A673 (cell line): ENCODE results near the gene REXO4.

ENCODE experiments used
- EZH2 ChIP-seq: fragments of 200-600 bp; sonication (generic); IDR thresholded peaks from 2 replicates; pipeline ENCODE4 v1.6.1; 2017; ENCODE audit warnings: borderline replicate concordance, low read depth, mild to moderate bottlenecking, mixed read lengths, antibody characterized with exemption, low read length; ENCODE audit not compliant: poor library complexity, severe bottlenecking
- TF ChIP-seq, protein P1 (sequence below): fragments of 300-800, 200-600 bp; sonication (generic); conservative IDR thresholded peaks from 2 replicates; pipeline ENCODE4 v1.5.1; 2017; ENCODE audit warnings: low read depth, mild to moderate bottlenecking, antibody characterized with exemption, low read length, moderate library complexity, mixed read lengths

DNA sequence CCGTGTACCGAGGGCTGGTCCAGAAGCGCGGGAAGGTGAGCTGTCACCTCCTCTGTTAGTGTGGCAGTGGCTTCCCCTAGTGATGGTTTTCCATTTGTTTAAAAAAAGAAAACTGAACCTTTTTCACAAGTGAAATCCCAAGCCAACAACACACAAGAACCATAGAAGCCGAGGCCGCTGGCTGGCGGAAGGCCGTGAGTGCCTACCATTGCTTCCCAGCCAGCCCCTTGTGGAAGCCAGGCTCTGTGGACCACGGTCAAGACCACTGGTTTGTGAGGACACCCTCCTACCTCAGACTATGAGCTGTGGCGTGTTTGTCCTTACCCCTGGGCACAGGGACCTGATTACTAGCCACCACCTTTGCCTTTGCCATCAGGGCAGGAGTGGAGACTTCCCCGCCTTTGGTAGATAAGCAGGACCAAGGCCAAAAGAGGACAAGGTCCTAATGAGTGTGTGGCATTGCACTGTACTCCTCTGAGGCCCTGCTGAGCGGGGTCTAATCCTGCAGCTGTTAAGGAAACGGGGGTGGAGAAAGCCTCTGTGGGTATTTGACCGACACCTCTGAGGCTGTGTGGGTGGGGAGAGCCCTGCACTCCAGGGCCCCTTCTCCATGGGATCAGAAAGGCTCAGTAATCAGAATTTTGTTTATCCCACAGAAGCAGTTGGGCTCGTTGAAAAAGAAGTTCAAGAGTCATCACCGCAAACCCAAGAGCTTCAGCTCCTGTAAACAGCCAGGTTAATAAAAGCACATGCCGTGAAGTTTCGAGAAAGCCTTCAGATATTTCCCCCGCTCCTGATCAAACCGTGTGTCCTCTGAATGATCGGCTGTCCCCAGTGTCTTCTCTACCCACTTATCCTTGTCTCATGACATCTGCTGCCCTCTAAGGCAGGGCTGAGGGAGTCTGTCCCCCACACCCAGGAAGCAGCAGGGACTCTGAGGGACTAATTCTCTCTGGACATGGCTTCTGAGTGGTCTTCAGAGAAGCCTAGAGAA, 57.1 kb downstream of the REXO4 start:
- TF ChIP-seq, protein P1, sequence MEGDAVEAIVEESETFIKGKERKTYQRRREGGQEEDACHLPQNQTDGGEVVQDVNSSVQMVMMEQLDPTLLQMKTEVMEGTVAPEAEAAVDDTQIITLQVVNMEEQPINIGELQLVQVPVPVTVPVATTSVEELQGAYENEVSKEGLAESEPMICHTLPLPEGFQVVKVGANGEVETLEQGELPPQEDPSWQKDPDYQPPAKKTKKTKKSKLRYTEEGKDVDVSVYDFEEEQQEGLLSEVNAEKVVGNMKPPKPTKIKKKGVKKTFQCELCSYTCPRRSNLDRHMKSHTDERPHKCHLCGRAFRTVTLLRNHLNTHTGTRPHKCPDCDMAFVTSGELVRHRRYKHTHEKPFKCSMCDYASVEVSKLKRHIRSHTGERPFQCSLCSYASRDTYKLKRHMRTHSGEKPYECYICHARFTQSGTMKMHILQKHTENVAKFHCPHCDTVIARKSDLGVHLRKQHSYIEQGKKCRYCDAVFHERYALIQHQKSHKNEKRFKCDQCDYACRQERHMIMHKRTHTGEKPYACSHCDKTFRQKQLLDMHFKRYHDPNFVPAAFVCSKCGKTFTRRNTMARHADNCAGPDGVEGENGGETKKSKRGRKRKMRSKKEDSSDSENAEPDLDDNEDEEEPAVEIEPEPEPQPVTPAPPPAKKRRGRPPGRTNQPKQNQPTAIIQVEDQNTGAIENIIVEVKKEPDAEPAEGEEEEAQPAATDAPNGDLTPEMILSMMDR = no peak
- no peak for TF ChIP-seq EZH2
